Muscle layer of duodenum (tissue), 2 donors: ENCODE measurements around the gene DENND5B.
A peak's percentile ranks its signal among the peaks of the same experiment; 100 is the strongest.

Source experiments
- H3K27ac ChIP-seq: one replicate; pipeline ENCODE4 v1.7.0; 2013; ENCODE audit warnings: mild to moderate bottlenecking, low read length
- H3K27me3 ChIP-seq: one replicate; pipeline ENCODE4 v1.7.0; 2013; ENCODE audit warnings: low read depth, mild to moderate bottlenecking, control low read depth, low read length
- H3K36me3 ChIP-seq, 2 donors: one replicate each; pipeline ENCODE4 v1.7.0; 2013; ENCODE audit warnings: low read length in 2 of 2, control low read depth in 1 of 2, mild to moderate bottlenecking in 1 of 2; ENCODE audit not compliant: insufficient read depth in 2 of 2, control insufficient read depth in 1 of 2
- H3K4me1 ChIP-seq, 2 donors: one replicate each; pipeline ENCODE4 v1.7.0; 2013; ENCODE audit warnings: low read length in 2 of 2, mild to moderate bottlenecking in 2 of 2, control low read depth in 1 of 2, moderate library complexity in 1 of 2; ENCODE audit not compliant: insufficient read depth in 2 of 2, control insufficient read depth in 1 of 2
- H3K4me3 ChIP-seq, 2 donors: one replicate each; pipeline ENCODE4 v1.7.0; 2013; ENCODE audit warnings: low read length in 2 of 2, low read depth in 1 of 2, mild to moderate bottlenecking in 1 of 2
- H3K9me3 ChIP-seq, 2 donors: one replicate each; pipeline ENCODE4 v1.7.0; 2013; ENCODE audit warnings: low read length in 2 of 2, control low read depth in 1 of 2, mild to moderate bottlenecking in 1 of 2; ENCODE audit not compliant: control insufficient read depth in 1 of 2
- donor health status: healthy.

Gene DENND5B

DNA sequence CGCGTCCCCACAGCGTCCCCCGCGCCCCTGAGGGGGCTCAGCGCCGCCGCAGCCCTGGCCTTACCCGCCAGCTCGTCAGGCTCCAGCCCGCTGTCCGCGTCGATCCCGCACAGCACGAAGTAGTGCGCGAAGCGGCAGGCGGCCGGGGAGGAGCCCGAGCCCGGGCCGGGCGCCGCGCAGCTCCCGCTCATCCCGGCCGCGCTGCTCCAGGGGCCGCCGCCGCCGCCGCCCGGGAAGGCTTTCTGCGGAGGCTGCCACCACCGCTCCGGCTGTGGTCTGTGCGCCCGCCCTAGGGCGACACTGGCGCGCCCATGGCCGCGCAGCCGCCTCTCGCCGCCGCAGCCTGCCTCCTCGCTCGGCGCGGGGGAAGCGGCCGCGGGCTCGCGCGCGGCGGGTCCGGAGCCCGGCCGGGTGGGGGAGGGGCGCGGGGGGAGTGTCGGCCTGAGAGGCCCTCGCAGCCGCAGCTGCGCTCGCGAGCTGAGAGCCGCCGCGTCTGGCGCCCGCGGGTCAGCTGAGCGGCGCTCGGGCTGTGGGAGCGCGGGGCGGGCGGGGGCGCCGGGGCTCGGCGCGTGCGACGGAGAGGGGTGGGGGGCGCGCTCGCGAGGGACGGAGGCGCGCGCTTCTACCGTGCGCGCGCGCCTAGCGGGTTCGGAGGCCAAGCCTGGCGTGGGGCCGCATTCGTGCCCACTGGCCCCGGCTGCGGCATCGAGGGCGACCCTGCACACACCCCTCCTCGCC lies at the start of gene DENND5B:
DENND5B (minus strand) TSS at position 495 of the 738 bp plus-strand sequence; CDS start at position 191, 304 bp downstream.
- Histone ChIP-seq H3K9me3 (no peaks in the 10 kb centered on the region), H3K36me3 (no peaks in the 10 kb centered on the region), H3K27ac (peak within 1 kb of the TSS; percentile 80), H3K4me3 (peak within 1 kb of the TSS; percentile 80 to 83), H3K27me3 (no peaks in the 10 kb centered on the region), H3K4me1 (peaks cover 0 to 12% of the 10 kb centered on the region in 2 donors)

DNA sequence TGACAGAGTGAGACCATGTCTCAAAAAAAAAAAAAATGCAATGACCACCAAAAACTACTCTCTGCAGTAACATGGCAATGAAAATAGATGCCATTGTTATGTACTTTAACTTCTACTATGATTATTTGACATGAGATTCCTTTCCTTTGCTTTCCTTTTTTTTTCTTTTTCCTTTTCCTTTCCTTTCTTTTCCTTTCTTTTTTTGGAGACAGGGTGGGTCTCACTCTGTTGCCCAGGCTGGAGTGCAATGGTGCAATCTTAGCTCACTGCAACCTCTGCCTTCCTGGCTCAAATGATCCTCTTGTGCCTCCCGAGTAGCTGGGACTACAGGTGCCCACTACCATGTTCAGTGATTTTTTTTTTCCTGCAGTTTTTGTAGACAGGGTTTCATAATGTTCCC lies 43.7 kb upstream of the DENND5B start:
- no peaks in the 10 kb centered on the region for H3K9me3 ChIP-seq
- no peak overlapping the region for H3K27ac ChIP-seq
- H3K27me3 ChIP-seq = no peaks in the 10 kb centered on the region
- no peak overlapping the region for H3K4me3 ChIP-seq
- H3K4me1 ChIP-seq = peaks cover 6 to 8% of the 10 kb centered on the region in 2 donors
- no peaks in the 10 kb centered on the region for H3K36me3 ChIP-seq

DNA sequence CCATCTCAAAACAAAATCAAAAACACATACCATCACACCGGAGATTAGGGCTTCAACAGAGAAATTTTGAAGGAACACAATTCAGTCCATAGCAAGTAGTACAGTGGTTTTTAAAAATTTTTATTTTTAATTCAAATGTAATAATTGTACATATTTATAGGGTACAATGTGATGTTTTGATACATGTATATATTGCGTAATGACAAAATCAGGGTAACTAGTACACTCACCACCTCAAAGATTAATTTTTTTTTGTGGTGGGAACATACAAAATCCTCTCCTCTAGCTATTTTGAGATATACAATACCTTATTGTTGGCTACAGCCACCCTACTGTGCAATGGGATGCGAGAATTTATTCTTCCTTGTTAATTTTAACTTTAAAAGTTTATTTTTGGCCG lies 42.5 kb upstream of the DENND5B start:
- Histone ChIP-seq H3K4me3 (no peak overlapping the region), H3K27me3 (no peaks in the 10 kb centered on the region)

GRCh38 chr12:31631809-31632208 lies 40.9 kb upstream of the DENND5B start:
- no peaks in the 10 kb centered on the region for H3K36me3 ChIP-seq
- no peaks in the 10 kb centered on the region for H3K27me3 ChIP-seq
- H3K9me3 ChIP-seq = no peaks in the 10 kb centered on the region
- H3K4me1 ChIP-seq = peaks cover 6 to 12% of the 10 kb centered on the region in 2 donors
- no peak overlapping the region for H3K4me3 ChIP-seq
- no peak overlapping the region for H3K27ac ChIP-seq

More for the DNA sequence above, 42.5 kb upstream of the DENND5B start:
- Histone ChIP-seq H3K4me1 (peaks cover 6 to 12% of the 10 kb centered on the region in 2 donors), H3K9me3 (no peaks in the 10 kb centered on the region), H3K27ac (no peak overlapping the region), H3K36me3 (no peaks in the 10 kb centered on the region)

DNA sequence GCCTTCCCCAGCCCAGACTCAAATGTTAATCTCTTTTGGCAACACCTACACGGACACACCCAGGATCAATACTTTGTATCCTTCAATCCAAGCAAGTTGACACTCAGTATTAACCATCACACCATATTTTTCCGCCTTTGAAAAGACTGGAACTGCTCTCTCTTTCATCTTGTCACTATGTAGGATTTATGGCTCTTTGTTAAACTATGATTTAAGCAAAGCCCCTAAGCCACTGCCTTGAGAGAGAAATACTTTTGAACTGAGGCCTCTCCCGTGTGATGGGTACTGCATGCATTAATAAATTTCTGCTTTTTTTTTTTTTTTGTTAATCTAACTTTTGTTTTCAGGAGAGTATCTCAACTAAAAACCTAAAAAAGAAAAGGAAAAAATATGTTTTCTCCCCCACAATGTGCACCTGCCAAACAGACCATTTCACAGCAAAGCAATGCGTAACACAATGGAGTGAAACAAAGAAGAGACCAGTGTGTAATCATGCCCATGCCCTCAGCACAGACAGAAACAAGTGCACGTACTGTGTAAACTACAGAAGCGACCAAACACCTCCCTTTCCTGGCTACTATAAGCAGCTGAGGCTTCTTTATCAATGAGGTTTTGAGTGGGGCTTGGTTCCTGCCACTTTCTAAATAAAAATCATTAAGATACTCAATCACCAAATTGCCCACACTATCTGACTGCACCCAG lies 40.2 kb upstream of the DENND5B start:
- H3K27me3 ChIP-seq = no peaks in the 10 kb centered on the region
- H3K4me1 ChIP-seq = peaks cover 6 to 12% of the 10 kb centered on the region in 2 donors
- no peak overlapping the region for H3K27ac ChIP-seq
- H3K9me3 ChIP-seq = no peaks in the 10 kb centered on the region
- no peak overlapping the region for H3K4me3 ChIP-seq
- H3K36me3 ChIP-seq = no peaks in the 10 kb centered on the region

- Histone ChIP-seq H3K9me3 (no peaks in the 10 kb centered on the region), H3K36me3 (no peaks in the 10 kb centered on the region), H3K4me3 (no peak overlapping the region), H3K27ac (no peak overlapping the region), H3K27me3 (no peaks in the 10 kb centered on the region), H3K4me1 (peaks cover 6 to 12% of the 10 kb centered on the region in 2 donors)
Observed at GRCh38 chr12:31629756-31630732, 39.1 kb upstream of the DENND5B start.

DNA sequence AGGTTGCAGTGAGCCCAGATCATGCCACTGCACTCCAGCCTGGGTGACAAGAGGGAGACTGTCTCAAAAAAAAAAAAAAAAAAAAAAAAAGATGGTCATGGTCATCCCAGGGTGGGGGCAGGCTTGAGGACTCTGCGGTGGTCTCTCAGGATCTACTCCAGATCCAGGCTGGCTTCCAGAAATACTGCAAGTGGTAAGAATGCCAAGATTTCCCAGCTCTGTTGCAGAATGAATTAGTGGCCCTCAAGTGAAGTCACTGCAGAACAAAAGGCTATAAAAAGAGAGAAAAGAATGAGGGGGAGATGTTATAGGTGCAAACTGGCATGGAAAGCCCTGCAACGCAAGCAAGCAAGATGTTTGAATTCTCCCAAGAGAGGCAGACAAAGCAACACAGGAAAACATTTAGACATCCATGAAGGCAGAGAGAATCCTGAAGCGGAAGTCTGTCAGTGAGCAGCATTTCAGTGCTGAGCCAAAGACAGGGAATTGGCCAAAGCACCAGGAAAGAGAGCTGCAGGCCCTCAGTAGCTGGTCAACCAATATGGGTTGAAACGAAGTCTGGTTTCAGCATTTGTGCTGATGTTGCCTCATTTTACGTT lies 36.6 kb upstream of the DENND5B start:
- Histone ChIP-seq H3K4me3 (no peak overlapping the region), H3K4me1 (peaks cover 6 to 12% of the 10 kb centered on the region in 2 donors), H3K27me3 (no peaks in the 10 kb centered on the region), H3K27ac (no peak overlapping the region), H3K9me3 (no peaks in the 10 kb centered on the region), H3K36me3 (no peaks in the 10 kb centered on the region)

DNA sequence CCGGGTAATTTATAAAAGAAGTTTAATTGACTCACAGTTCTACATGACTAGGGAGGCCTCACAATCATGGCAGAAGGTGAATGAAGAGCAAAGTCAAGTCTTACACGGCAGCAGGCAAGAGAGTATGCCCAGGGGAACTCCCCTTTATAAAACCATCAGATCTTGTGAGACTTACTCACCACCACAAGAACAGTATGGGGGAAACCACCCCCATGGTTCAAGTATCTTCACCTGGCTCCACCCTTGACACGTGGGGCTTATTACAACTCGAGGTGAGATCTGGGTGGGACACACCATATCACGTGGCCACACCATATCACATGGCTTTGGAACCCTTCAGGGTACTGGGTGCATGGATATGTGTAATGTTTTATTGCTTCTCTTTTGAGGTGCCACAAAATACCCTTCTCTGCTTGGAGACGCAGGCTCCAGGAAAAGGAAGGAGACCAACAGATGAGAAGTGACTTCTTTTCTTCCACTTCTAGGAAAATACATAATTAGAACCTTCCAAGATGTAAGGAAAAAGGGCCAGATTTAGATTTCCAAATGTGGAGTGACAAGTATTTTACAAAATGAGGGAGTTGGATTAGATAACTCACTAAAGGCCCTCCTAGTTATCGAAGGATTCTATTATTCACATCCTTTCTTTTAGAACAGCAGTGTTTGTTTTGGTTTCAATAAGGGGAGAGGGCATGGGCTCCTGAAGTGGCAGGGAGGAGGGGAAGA lies 35.5 kb upstream of the DENND5B start:
- Histone ChIP-seq H3K36me3 (no peaks in the 10 kb centered on the region), H3K4me3 (no peak overlapping the region), H3K27me3 (no peaks in the 10 kb centered on the region), H3K27ac (no peak overlapping the region), H3K4me1 (peaks cover 6 to 12% of the 10 kb centered on the region in 2 donors), H3K9me3 (no peaks in the 10 kb centered on the region)

DNA sequence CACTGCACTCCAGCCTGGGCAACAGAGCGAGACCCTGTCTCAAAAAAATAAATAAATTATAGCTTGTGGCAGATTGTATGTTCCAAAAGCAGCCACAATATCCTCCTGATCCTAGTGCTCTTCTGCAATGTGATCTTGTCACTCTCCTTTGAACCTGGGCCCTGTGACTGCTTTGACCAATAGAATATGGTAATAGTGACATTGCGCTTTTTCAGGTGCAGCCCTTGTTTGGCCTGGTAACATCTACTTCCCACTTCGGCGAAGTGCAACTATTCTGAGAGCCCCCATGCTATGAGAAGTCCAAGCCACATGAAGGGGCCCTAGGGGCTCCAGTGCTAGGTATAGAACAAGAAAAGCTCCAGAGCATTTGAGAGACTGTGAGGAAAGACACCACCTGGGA lies 31.1 kb upstream of the DENND5B start:
- Histone ChIP-seq H3K4me1 (no peaks in the 10 kb centered on the region), H3K36me3 (no peaks in the 10 kb centered on the region), H3K9me3 (no peaks in the 10 kb centered on the region), H3K4me3 (no peak overlapping the region), H3K27me3 (no peaks in the 10 kb centered on the region), H3K27ac (no peak overlapping the region)

DNA sequence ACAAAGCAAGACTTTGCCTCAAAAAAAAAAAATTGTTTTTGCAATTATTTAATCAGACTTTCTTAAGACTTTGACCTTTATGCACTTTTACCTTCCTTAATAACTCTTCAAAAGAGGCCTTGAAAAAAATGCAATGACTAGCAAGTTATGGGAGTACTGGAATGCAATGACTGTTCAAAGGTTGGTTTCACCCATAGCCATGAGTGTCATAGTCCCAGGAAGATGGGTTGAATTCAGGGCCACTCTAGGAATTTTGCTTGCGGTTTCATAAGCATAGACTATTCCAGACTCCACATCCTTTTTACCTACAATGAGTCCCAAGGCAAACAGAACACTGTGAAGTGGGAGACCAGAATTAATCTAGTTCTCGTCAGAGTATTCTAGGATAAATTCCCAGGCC lies 29.4 kb upstream of the DENND5B start:
- no peaks in the 10 kb centered on the region for H3K36me3 ChIP-seq
- no peak overlapping the region for H3K4me3 ChIP-seq
- no peaks in the 10 kb centered on the region for H3K9me3 ChIP-seq
- no peaks in the 10 kb centered on the region for H3K27me3 ChIP-seq
- H3K4me1 ChIP-seq = no peaks in the 10 kb centered on the region
- H3K27ac ChIP-seq = no peak overlapping the region
